BE2C (cell line): ENCODE measurements around the gene C2CD4D.

Experiments
- DNase-seq: peaks from one replicate; pipeline ENCODE4 v3.0.0-alpha.2; 2020
- H3K27me3 ChIP-seq: fragments of 250-450 bp; sonication (Bioruptor Pico); 2 replicates; pipeline ENCODE4 v1.5.1; 2020; ENCODE audit warnings: mild to moderate bottlenecking
- H3K36me3 ChIP-seq: fragments of 250-450 bp; sonication (Bioruptor Pico); 2 replicates; pipeline ENCODE4 v1.5.1; 2020; ENCODE audit warnings: mild to moderate bottlenecking
- H3K4me1 ChIP-seq: fragments of 250-450 bp; sonication (Bioruptor Pico); 2 replicates; pipeline ENCODE4 v1.5.1; 2020
- H3K4me3 ChIP-seq: 2 replicates; pipeline ENCODE4 v1.5.1; 2011; ENCODE audit warnings: low read depth, low read length
- H3K9me3 ChIP-seq: fragments of 250-450 bp; sonication (Bioruptor Pico); 2 replicates; pipeline ENCODE4 v1.5.1; 2020
- CTCF ChIP-seq: IDR thresholded peaks from 2 replicates; pipeline ENCODE4 v1.5.1; 2012; ENCODE audit warnings: mild to moderate bottlenecking, low read depth, low read length

The C2CD4D gene

GRCh38 chr1:151802372-151802771 is 37.2 kb downstream of the C2CD4D start:
- Histone ChIP-seq H3K4me1 (peaks cover 37% of the 10 kb centered on the region), H3K9me3 (no peaks in the 10 kb centered on the region), H3K4me3 (no peak overlapping the region), H3K36me3 (no peaks in the 10 kb centered on the region), H3K27me3 (no peaks in the 10 kb centered on the region)
- TF ChIP-seq CTCF, result no peak
- DNase-seq, result no peak

DNA sequence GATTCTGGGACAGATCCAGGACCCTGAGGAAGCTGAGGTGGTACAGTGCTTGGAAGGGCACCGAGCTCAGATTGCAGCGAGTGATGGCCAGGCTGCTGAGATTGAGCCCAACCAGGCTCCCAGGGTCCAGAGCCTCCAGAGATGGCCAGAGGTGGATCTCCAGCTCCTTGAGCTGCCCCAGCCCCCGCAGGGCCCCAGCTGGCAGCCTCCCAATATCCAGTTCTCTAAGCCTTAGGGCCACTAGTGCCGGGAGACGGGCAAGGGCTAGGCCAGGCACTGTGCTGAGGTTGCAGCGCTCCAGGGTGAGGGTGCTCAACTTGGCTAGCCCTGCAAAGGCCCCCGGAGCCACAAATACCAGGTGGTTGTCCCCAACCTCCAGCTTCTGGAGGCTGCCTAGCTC is 37.8 kb downstream of the C2CD4D start:
- Histone ChIP-seq H3K4me1 (peaks cover 37% of the 10 kb centered on the region), H3K4me3 (no peak overlapping the region), H3K36me3 (no peaks in the 10 kb centered on the region), H3K9me3 (no peaks in the 10 kb centered on the region), H3K27me3 (no peaks in the 10 kb centered on the region)
- no peak for TF ChIP-seq CTCF
- DNase-seq, result no peak

GRCh38 chr1:151801310-151801820 is 38.3 kb downstream of the C2CD4D start:
- no peaks in the 10 kb centered on the region for H3K9me3 ChIP-seq
- peaks cover 37% of the 10 kb centered on the region for H3K4me1 ChIP-seq
- no peaks in the 10 kb centered on the region for H3K27me3 ChIP-seq
- no peak for TF ChIP-seq CTCF
- no peak overlapping the region for H3K4me3 ChIP-seq
- no peaks in the 10 kb centered on the region for H3K36me3 ChIP-seq
- no peak for DNase-seq

- H3K4me3 ChIP-seq, result no peak overlapping the region
- H3K9me3 ChIP-seq, result no peaks in the 10 kb centered on the region
- no peaks in the 10 kb centered on the region for H3K27me3 ChIP-seq
- DNase-seq, result no peak
- H3K36me3 ChIP-seq, result no peaks in the 10 kb centered on the region
- H3K4me1 ChIP-seq, result peaks cover 37% of the 10 kb centered on the region
- TF ChIP-seq CTCF, result no peak
These were observed 38.8 kb downstream of the C2CD4D start for GRCh38 chr1:151800830-151801229.

DNA sequence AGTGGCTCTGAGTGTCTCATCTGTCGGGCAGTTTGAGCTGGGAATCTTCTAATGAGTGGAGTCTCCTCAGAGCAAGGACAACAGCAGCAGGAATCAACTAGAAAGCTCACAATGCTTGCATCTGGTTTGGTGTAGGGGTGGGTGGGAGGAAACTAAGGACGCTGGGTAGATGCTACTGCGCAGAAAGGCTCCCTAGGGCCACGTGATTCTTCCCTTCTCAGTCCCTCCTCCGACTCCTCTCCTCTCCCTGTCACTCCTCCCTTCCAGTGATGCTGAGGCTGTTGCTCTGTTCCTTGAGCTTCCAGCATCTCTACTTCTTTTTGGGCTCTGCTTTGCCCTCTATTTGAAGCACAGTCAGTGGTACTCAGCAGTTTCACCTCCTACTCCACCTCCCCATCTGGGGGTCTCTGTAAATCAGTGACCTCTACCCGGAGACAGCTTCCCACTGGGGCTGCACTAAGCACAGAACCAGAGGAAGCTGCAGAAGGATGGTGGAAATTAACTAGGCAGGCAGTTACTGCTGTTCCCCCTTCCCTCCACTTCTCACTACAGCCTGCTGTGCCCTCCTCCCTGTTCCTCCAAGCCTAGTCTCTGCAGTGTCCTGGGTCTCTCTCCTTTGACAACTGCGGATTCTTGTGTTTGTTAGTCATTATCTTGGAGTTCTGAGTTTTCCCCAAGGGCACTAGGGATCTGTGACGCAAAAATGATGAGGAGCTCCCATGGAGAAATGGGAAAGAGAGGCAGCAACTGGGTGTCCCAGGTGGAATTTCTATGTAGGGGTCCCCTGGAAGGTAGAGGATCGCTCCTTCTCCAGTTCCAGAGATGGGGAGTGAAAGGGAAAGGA is 40.2 kb downstream of the C2CD4D start:
- no peak overlapping the region for H3K4me3 ChIP-seq
- H3K27me3 ChIP-seq, result no peaks in the 10 kb centered on the region
- H3K36me3 ChIP-seq, result no peaks in the 10 kb centered on the region
- peak; percentile 38 for DNase-seq
- no peak for TF ChIP-seq CTCF
- no peaks in the 10 kb centered on the region for H3K9me3 ChIP-seq
- H3K4me1 ChIP-seq, result peaks cover 33% of the 10 kb centered on the region

DNA sequence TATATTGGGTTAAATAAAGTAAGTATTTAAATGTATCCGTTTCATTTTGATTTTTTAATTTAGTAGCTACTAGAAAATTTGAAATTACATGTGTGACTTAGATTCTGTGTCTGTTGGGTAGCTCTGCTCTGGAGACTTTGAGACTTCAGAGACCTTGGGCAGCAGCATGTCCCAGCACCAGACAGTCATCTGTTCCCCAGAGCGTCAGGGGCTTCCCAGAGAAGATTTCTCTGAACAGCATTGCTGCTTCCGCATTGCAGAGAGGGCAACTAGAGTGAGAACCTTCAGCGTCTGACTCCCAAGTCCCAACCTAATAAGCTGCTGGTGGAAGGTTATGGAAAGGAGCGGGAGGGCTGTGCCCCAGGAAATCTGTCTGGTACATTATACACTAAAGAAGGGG is 41.0 kb downstream of the C2CD4D start:
- Histone ChIP-seq H3K36me3 (no peaks in the 10 kb centered on the region), H3K27me3 (no peaks in the 10 kb centered on the region), H3K4me3 (no peak overlapping the region), H3K9me3 (no peaks in the 10 kb centered on the region), H3K4me1 (peaks cover 25% of the 10 kb centered on the region)
- TF ChIP-seq CTCF, result no peak
- no peak for DNase-seq
